Mononuclear cell (primary cell): ENCODE measurements around the gene AHR. TPM values are rescaled to one million over a fixed set of nuclear protein-coding genes. Genes with fewer than 3 reads are reported as not detected.
"Not testable (repeated sequence)": the region's sequence is repeated elsewhere in the genome, so short reads cannot be mapped to it uniquely, and the experiment has no call there.

ENCODE experiments used
- H3K27me3 ChIP-seq: 2 replicates; pipeline ENCODE4 v1.6.0; 2011; ENCODE audit warnings: low read length, control low read depth; ENCODE audit not compliant: insufficient read depth
- H3K4me1 ChIP-seq: 2 replicates; pipeline ENCODE4 v1.5.1; 2011; ENCODE audit warnings: mild to moderate bottlenecking, low read length, control low read depth; ENCODE audit not compliant: insufficient read depth
- H3K4me3 ChIP-seq: 2 replicates; pipeline ENCODE4 v1.5.1; 2011; ENCODE audit warnings: mild to moderate bottlenecking, low read length, moderate library complexity
- H3K9me3 ChIP-seq: 2 replicates; pipeline ENCODE4 v1.5.1; 2011; ENCODE audit warnings: low read depth, mild to moderate bottlenecking, control low read depth, low read length
- total RNA-seq: library from RNA; depleted of rRNA; stranded (reverse); fragments of >200 nt; gene quantifications from one replicate; pipeline ENCODE4 v1.2.3, GENCODE V29; 2012

Gene AHR
- total RNA-seq, 1 donor = 490 TPM

DNA sequence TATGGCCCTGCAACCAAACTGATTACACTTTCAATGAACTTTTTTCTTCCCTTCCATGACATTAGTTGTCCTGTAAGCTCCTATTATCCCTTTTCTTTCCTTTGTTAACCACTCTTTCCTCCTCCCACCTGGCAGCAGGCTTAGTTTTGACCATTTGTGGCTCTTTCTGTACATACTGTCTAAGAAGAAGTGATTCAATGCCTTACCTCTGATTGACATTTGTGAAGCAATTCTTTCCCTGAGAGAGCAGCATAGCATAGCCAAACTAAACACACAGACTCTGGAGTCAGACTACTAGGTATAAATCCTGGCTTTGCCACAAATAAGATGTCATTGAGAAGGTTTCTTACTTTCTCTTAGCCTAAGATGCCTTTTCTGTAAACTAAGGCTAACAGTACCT is 48.9 kb downstream of the AHR start:
- Histone ChIP-seq H3K4me1 (no peaks in the 10 kb centered on the region), H3K27me3 (no peaks in the 10 kb centered on the region), H3K4me3 (no peak overlapping the region), H3K9me3 (no peaks in the 10 kb centered on the region)

GRCh38 chr7:17348932-17349331 is 50.5 kb downstream of the AHR start:
- H3K9me3 ChIP-seq, H3K27me3 ChIP-seq, H3K4me3 ChIP-seq, H3K4me1 ChIP-seq: not testable (repeated sequence)

- not testable (repeated sequence) for H3K9me3 ChIP-seq, H3K4me1 ChIP-seq, H3K27me3 ChIP-seq, H3K4me3 ChIP-seq
Measured at GRCh38 chr7:17350321-17350720, 51.9 kb downstream of the AHR start.

- H3K4me3 ChIP-seq, H3K27me3 ChIP-seq, H3K9me3 ChIP-seq, H3K4me1 ChIP-seq: not testable (repeated sequence)
Measured at GRCh38 chr7:17353650-17354419, 55.4 kb downstream of the AHR start.

DNA sequence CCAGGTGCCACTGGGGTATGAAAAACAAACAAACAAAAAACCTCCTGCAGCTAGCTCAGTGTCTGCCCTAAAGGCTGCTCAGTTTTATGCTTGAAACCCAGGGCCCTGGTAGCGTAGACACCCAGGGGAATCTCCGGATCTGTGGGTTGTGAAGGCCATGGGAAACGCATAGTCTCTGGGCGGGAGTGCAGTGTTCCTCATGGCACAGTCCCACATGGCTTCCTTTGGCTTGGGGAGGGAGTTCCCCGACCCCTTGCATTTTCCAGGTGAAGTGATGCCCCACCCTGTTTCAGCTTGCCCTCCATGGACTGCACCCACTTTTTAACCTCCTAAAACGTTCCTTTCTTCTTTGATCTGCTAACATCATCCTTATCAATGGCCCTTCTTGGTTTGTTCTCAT is 56.0 kb downstream of the AHR start:
- no peaks in the 10 kb centered on the region for H3K9me3 ChIP-seq
- no peaks in the 10 kb centered on the region for H3K4me1 ChIP-seq
- no peak overlapping the region for H3K4me3 ChIP-seq
- H3K27me3 ChIP-seq = no peaks in the 10 kb centered on the region

DNA sequence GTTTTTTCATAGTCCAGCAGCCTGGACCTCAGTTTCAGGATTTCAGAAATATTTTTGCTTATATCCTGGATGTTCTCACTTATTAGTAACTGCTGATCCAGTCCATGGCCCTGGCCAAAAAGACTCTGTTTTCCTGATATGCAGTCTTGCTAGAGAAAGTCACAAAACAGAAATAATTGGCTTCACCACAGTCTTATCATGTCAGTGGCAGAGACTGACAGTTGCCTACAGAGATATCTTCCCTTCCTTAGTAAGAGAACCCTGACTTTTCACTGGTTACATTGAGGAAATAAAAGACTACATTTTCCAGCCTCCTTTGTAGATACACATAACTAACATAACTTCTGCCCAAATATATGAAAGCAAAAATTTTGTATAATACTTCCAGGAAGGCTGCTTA is 56.6 kb downstream of the AHR start:
- H3K4me3 ChIP-seq = no peak overlapping the region
- no peaks in the 10 kb centered on the region for H3K4me1 ChIP-seq
- no peaks in the 10 kb centered on the region for H3K9me3 ChIP-seq
- no peaks in the 10 kb centered on the region for H3K27me3 ChIP-seq

DNA sequence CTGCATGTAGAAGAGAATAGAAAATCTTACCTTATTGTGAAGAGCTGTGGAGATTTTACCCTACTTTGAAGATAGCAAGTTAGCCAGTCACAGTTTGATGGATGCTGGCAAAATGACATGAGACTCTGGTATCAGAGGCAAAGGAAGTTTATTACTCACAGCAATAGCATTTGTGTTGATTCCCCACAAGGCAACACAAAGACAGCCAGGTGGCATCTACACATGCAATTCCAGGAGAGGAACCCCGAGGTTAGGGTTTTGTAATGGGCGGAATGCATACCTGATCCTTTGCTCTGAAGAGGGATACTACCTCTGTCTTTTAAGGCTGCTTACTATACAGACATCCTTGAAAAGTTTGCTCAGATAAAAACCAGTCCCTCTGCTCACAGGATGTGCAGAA is 59.5 kb downstream of the AHR start:
- Histone ChIP-seq H3K4me1 (no peaks in the 10 kb centered on the region), H3K27me3 (no peaks in the 10 kb centered on the region), H3K9me3 (no peaks in the 10 kb centered on the region), H3K4me3 (no peak overlapping the region)

- Histone ChIP-seq H3K4me1 (no peaks in the 10 kb centered on the region), H3K27me3 (no peaks in the 10 kb centered on the region), H3K4me3 (no peak overlapping the region), H3K9me3 (no peaks in the 10 kb centered on the region)
Measured at GRCh38 chr7:17359610-17360009, 61.2 kb downstream of the AHR start.

- Histone ChIP-seq H3K9me3 (no peaks in the 10 kb centered on the region), H3K27me3 (no peaks in the 10 kb centered on the region), H3K4me1 (no peaks in the 10 kb centered on the region), H3K4me3 (no peak overlapping the region)
Measured at GRCh38 chr7:17362439-17363105, 64.1 kb downstream of the AHR start.

DNA sequence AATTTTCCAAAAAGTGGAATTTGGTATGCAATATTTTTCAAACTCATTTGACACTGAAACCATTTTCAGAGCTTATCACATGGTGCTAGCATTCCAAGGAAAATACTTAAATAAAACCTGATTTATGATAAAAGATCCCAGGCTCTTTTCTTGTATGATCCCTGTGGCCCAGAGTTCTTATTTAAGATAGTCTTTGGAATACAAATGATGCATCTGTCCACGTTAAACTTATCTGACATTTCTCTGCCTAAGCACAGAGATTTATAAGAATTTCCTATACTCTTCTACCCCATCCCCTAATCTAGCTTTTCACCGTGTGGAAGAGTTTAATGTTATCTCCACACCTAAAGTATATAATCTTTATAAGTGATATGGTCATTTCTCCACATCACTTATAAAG is 66.2 kb downstream of the AHR start:
- H3K4me3 ChIP-seq = no peak overlapping the region
- no peaks in the 10 kb centered on the region for H3K27me3 ChIP-seq
- H3K4me1 ChIP-seq = peaks cover 9% of the 10 kb centered on the region
- H3K9me3 ChIP-seq = no peaks in the 10 kb centered on the region

- Histone ChIP-seq H3K9me3 (no peaks in the 10 kb centered on the region), H3K4me3 (no peak overlapping the region), H3K4me1 (peaks cover 20% of the 10 kb centered on the region), H3K27me3 (no peaks in the 10 kb centered on the region)
Measured at GRCh38 chr7:17365775-17366174, 67.3 kb downstream of the AHR start.

GRCh38 chr7:17367502-17367901 is 69.0 kb downstream of the AHR start:
- H3K27me3 ChIP-seq = no peaks in the 10 kb centered on the region
- peaks cover 27% of the 10 kb centered on the region for H3K4me1 ChIP-seq
- no peak overlapping the region for H3K4me3 ChIP-seq
- no peaks in the 10 kb centered on the region for H3K9me3 ChIP-seq

DNA sequence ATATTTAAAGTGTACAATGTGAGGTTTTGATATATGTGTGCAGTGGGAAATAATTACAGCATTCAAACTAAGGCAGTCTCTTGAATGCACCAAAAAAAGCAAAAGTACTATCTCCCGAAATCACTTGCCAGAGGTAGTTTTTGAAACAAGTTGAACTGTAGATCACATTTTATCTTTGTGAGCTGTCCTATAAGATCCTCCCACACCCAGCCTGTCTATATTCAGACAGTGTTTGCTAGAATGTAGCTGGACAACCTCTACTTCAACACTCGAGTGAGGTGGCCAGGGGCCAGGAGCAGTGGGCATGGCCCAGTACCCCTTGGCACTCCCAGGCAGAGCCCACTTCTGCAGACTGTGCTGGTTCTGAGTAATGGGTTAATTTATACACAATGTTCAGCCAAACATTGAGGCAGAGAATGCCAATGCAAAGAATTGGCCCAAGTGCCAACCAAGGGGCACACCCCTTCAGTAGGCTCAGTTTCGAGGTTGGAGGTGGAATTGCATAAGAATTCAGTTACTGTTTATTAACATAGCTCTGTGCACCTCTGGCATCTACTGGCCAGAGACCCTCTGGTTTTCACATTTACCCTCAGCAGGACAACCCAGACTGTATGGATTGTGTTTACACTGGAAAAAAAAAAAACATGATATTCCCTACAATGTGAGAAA is 70.5 kb downstream of the AHR start:
- Histone ChIP-seq H3K4me3 (no peak overlapping the region), H3K4me1 (peaks cover 27% of the 10 kb centered on the region), H3K9me3 (no peaks in the 10 kb centered on the region), H3K27me3 (no peaks in the 10 kb centered on the region)

DNA sequence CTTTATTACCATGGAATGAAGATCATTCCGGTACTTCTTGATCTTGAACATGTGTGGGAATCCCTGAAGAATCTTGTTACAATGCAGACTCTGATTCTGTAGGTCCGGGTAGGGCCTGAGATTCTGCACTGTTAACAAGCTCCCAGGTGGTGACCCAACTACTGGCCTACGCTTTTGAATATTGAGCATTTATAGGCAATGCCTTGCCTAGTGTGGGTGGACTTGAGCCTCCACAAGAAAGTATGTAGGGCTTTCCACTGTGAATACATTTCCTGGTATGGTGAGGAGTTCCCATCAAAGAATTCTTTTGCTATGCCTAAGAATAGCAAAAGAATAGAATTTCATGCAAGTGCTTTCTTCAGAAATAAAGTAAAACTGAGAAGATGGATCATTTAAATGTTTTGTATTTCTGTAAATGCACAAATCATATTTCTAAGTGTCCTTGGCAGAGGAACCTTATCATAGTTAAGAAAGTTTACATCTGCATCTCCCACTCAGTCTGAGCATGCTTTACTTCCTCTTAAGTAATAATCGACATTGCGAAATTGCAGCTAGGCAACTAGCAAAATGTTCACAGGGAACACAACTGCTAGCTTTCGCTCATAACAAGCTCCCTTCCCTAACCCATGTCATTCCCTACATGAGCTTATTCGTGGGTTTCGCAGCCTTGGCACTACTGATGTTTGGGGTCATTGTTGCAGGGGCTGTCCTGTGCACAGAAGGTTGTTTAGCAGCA is 71.4 kb downstream of the AHR start:
- Histone ChIP-seq H3K27me3 (no peaks in the 10 kb centered on the region), H3K4me1 (peaks cover 27% of the 10 kb centered on the region), H3K9me3 (no peaks in the 10 kb centered on the region), H3K4me3 (no peak overlapping the region)

GRCh38 chr7:17370901-17371585 is 72.6 kb downstream of the AHR start:
- H3K9me3 ChIP-seq = no peaks in the 10 kb centered on the region
- no peak overlapping the region for H3K4me3 ChIP-seq
- no peaks in the 10 kb centered on the region for H3K27me3 ChIP-seq
- peaks cover 27% of the 10 kb centered on the region for H3K4me1 ChIP-seq
